B cell (primary cell): ENCODE measurements around the gene NKAIN2. TPM values are rescaled to one million over a fixed set of nuclear protein-coding genes. Genes with fewer than 3 reads are reported as not detected.
A peak's percentile ranks its signal among the peaks of the same experiment; 100 is the strongest.

Source experiments
- ATAC-seq: fragments of 200-7000 bp; cut with Tn5 transposase; one replicate; pipeline ENCODE4 v1.10.0; 2021; ENCODE audit warnings: low read depth, mild to moderate bottlenecking, moderate number of reproducible peaks, moderate library complexity
- CTCF ChIA-PET: fragments of 350-600 bp; sonication (Branson Sonifier 250); formaldehyde crosslinking; loops from one replicate; lab custom pipeline; 2021; ENCODE audit warnings: antibody characterized with exemption, inconsistent platforms; lab: Charles Lee
- POLR2A ChIA-PET: fragments of 350-600 bp; sonication (Branson Sonifier 250); formaldehyde crosslinking; loops from one replicate; lab custom pipeline; 2021; ENCODE audit warnings: antibody characterized with exemption; lab: Charles Lee
- DNase-seq: peaks from one replicate; pipeline ENCODE4 v3.0.0; 2013
- H2AFZ ChIP-seq: 2 replicates; pipeline ENCODE4 v1.6.1; 2012; ENCODE audit warnings: mild to moderate bottlenecking, low read depth, low read length; ENCODE audit not compliant: insufficient read depth, poor library complexity, severe bottlenecking
- H3K27ac ChIP-seq, 2 donors: 1 replicate in 1 of 2; 2 replicates in 1 of 2; pipeline ENCODE4 v1.5.1; 2012 to 2013; ENCODE audit warnings: low read length in 2 of 2, mild to moderate bottlenecking in 2 of 2, moderate library complexity in 1 of 2
- H3K27me3 ChIP-seq, 4 experiments: fragments of 200-600 bp in 1 of 4; sonication (generic) in 1 of 4; replicated peaks in 1 of 4; 1 replicate in 2 of 4; 2 replicates in 2 of 4; pipeline versions ENCODE4 v1.6.1 to v1.7.0; 2013 to 2016; ENCODE audit warnings: low read length in 3 of 4, mild to moderate bottlenecking in 2 of 4, mixed read lengths in 1 of 4, moderate library complexity in 1 of 4; ENCODE audit not compliant: insufficient read depth in 4 of 4, control insufficient read depth in 3 of 4; ENCODE audit errors: control extremely low read depth in 1 of 4
- H3K36me3 ChIP-seq, 2 experiments: replicated peaks in 1 of 2; 1 replicate in 1 of 2; 2 replicates in 1 of 2; pipeline versions ENCODE4 v1.6.1 to v1.7.1; 2013; ENCODE audit warnings: low read length in 1 of 2; ENCODE audit not compliant: insufficient read depth in 2 of 2, control insufficient read depth in 1 of 2; ENCODE audit errors: control extremely low read depth in 1 of 2, extremely low read depth in 1 of 2
- H3K4me1 ChIP-seq, 2 donors: fragments of 200-600 bp in 1 of 2; sonication (generic) in 1 of 2; 1 replicate in 1 of 2; 2 replicates in 1 of 2; pipeline versions ENCODE4 v1.5.1 to v1.6.1; 2013 to 2017; ENCODE audit warnings: low read length in 2 of 2; ENCODE audit not compliant: control insufficient read depth in 2 of 2, insufficient read depth in 2 of 2
- H3K4me2 ChIP-seq: replicated peaks from 2 replicates; pipeline ENCODE3; 2012; ENCODE audit warnings: mild to moderate bottlenecking, low read depth, low read length; ENCODE audit not compliant: poor library complexity, severe bottlenecking
- H3K4me3 ChIP-seq, 5 experiments: fragments of 200-600 bp in 1 of 5; sonication (generic) in 1 of 5; 1 replicate in 3 of 5; 2 replicates in 2 of 5; pipeline versions ENCODE4 v1.5.1 to v1.7.0; 2011 to 2016; ENCODE audit warnings: low read length in 4 of 5, mild to moderate bottlenecking in 4 of 5, low read depth in 2 of 5, control low read depth in 1 of 5, moderate library complexity in 1 of 5; ENCODE audit not compliant: insufficient read depth in 1 of 5; ENCODE audit errors: control extremely low read depth in 1 of 5, extremely low read depth in 1 of 5
- H3K79me2 ChIP-seq: fragments of 200-600 bp; sonication (generic); one replicate; pipeline ENCODE4 v1.6.0; 2016; ENCODE audit warnings: low read length; ENCODE audit not compliant: control insufficient read depth, insufficient read depth
- H3K9ac ChIP-seq: fragments of 200-600 bp; sonication (generic); 2 replicates; pipeline ENCODE4 v1.6.1; 2017; ENCODE audit warnings: mild to moderate bottlenecking, low read length, moderate library complexity
- H3K9me3 ChIP-seq, 3 donors: one replicate each; pipeline versions ENCODE4 v1.6.1 to v1.7.1; 2013; ENCODE audit warnings: low read length in 2 of 3; ENCODE audit not compliant: control insufficient read depth in 2 of 3, insufficient read depth in 1 of 3; ENCODE audit errors: control extremely low read depth in 1 of 3
- H4K20me1 ChIP-seq: 2 replicates; pipeline ENCODE4 v1.6.0; 2012; ENCODE audit warnings: mild to moderate bottlenecking, low read length; ENCODE audit not compliant: insufficient read depth, control insufficient read depth, poor library complexity, severe bottlenecking
- H3K27ac Mint-ChIP-seq: one replicate; pipeline ENCODE4 v1.8.0; 2021; ENCODE audit warnings: mixed read lengths
- H3K27me3 Mint-ChIP-seq: one replicate; pipeline ENCODE4 v1.8.0; 2021; ENCODE audit warnings: mixed read lengths
- H3K4me1 Mint-ChIP-seq: one replicate; pipeline ENCODE4 v1.8.0; 2021; ENCODE audit warnings: mixed read lengths
- H3K4me3 Mint-ChIP-seq: one replicate; pipeline ENCODE4 v1.8.0; 2021; ENCODE audit warnings: mixed read lengths
- H3K9me3 Mint-ChIP-seq: one replicate; pipeline ENCODE4 v1.8.0; 2022; ENCODE audit warnings: mixed read lengths; ENCODE audit not compliant: insufficient read depth
- EZH2 ChIP-seq: IDR thresholded peaks from 2 replicates; pipeline ENCODE4 v1.6.1; 2012; ENCODE audit warnings: borderline replicate concordance, low read depth, mild to moderate bottlenecking, moderate library complexity, low read length; ENCODE audit not compliant: insufficient read depth, poor library complexity, severe bottlenecking
- WGBS: methylation state at CpG from one replicate; pipeline ENCODE4 v1.1.5; 2013; ENCODE audit warnings: missing lambda C conversion rate; ENCODE audit not compliant: insufficient coverage; 5-methylcytosine and 5-hydroxymethylcytosine counted together
- intact Hi-C: fragments of 100-400 bp; cut with micrococcal nuclease; formaldehyde crosslinking; loops from one replicate; pipeline ENCODE4 v1.10.0; 2022
- polyA plus RNA-seq: library from polyadenylated mRNA; depleted of rRNA; stranded (reverse); fragments of >200 nt; gene quantifications from 2 replicates; pipeline ENCODE4 v1.2.3, GENCODE V29; 2012
- total RNA-seq, 2 donors: library from RNA; stranded (reverse); fragments of 120-200 nt in 1 of 2; gene quantifications; 1 replicate in 1 of 2; 2 replicates in 1 of 2; pipeline versions ENCODE4 v1.2.3 to v1.2.4, GENCODE V29; 2013 to 2022
- TF ChIP-seq, protein P1 (sequence below): fragments of 200-600 bp; IDR thresholded peaks from one replicate; pipeline ENCODE4 v1.8.0; 2022; ENCODE audit warnings: antibody characterized with exemption, mild to moderate bottlenecking

NKAIN2 gene
- total and polyA plus RNA-seq, 2 donors (not counting 1 experiment from before 2014, with no cell fraction given): not detected

DNA sequence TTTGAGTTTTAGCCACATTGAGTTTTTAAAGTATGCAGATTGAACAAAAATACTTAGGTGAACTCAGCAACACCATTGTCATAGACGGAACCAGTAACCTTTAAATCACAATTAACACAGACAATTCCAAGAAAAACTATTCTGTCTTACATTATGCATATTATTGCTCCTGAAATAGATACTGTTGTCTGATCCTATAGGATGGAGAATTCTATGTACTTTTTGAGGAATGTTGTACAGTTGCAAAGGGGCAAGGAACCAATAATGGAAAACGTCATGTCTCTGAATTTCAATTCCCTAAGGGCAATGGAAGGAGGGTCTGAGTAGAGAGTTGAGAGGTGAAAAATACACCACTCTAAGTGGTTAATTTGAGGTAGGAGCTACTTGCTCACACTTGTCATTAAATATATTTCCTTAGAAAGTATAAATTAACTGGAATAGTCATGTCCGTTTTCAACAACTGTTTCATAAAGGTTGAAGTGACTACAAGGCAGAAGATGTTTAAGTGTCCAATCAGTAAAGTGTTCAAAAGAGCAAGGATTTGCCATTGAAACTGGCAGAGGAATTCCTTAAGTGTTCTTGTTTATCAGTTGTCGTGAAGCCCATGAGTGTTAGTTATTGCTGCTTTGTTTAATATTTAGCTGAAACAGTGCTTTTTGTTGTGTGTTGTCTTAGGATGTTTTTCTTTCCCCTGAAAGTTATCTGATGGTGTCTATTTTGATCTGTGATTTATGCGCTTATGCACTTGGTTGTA, 1.3 kb downstream of the NKAIN2 start:
- 14% methylated on average over 2 of the region's 5 CpGs for WGBS
- no peak for TF ChIP-seq EZH2
- TF ChIP-seq, protein P1, sequence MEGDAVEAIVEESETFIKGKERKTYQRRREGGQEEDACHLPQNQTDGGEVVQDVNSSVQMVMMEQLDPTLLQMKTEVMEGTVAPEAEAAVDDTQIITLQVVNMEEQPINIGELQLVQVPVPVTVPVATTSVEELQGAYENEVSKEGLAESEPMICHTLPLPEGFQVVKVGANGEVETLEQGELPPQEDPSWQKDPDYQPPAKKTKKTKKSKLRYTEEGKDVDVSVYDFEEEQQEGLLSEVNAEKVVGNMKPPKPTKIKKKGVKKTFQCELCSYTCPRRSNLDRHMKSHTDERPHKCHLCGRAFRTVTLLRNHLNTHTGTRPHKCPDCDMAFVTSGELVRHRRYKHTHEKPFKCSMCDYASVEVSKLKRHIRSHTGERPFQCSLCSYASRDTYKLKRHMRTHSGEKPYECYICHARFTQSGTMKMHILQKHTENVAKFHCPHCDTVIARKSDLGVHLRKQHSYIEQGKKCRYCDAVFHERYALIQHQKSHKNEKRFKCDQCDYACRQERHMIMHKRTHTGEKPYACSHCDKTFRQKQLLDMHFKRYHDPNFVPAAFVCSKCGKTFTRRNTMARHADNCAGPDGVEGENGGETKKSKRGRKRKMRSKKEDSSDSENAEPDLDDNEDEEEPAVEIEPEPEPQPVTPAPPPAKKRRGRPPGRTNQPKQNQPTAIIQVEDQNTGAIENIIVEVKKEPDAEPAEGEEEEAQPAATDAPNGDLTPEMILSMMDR: no peak
- CTCF ChIA-PET: interaction anchor here (1.2 kb wide), 1 partner anchor 11 kb away, joined by 3 read pairs; no protein-coding TSS in a partner anchor
- Histone ChIP-seq H3K27ac (no peak overlapping the region), H3K4me3 (no peak overlapping the region), H3K79me2 (no peaks in the 10 kb centered on the region), H4K20me1 (no peaks in the 10 kb centered on the region), H3K27me3 (peaks cover 0 to 17% (median 7%) of the 10 kb centered on the region in 4 experiments), H3K4me2 (no peak overlapping the region), H2AFZ (no peak overlapping the region), H3K36me3 (no peaks in the 10 kb centered on the region), H3K9me3 (no peaks in the 10 kb centered on the region), H3K9ac (no peak overlapping the region), H3K4me1 (peaks cover 11 to 12% of the 10 kb centered on the region in 2 donors)
- intact Hi-C loops: no loop called here
- no peak overlapping the region for H3K27ac Mint-ChIP-seq
- H3K27me3 Mint-ChIP-seq: peaks cover 45% of the 10 kb centered on the region
- POLR2A ChIA-PET: no interaction called here
- H3K4me1 Mint-ChIP-seq: peaks cover 14% of the 10 kb centered on the region
- no peaks in the 10 kb centered on the region for H3K9me3 Mint-ChIP-seq
- DNase-seq: no peak
- peak overlapping the region; percentile 1 for H3K4me3 Mint-ChIP-seq
- no peak for ATAC-seq

DNA sequence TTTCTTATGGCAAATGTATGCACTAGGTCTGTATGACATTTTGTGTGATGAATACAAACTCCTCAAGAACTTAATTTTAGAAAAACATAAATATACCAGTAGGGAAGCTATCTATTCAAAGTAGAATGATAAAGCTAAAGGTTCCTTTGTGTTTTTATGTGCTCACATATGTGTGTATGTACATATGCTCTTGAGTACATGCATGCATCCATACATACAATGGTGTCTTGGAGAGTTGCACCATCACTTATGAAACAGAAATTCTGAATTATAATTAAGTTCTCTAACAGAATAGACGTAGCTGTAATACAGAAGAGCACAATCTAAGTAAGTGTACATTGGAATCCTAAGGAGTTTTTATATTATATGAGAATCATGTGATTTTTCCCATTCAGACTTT, 2.3 kb downstream of the NKAIN2 start:
- H3K27ac Mint-ChIP-seq: no peak overlapping the region
- H3K9me3 Mint-ChIP-seq: no peaks in the 10 kb centered on the region
- DNase-seq (no peak), ATAC-seq (no peak)
- no peak for TF ChIP-seq EZH2
- TF ChIP-seq, protein P1: no peak
- no peak overlapping the region for H3K27ac ChIP-seq
- H3K4me3 Mint-ChIP-seq: no peak overlapping the region
- no peak overlapping the region for H3K4me2 ChIP-seq
- no peak overlapping the region for H2AFZ ChIP-seq
- H3K27me3 Mint-ChIP-seq: peaks cover 49% of the 10 kb centered on the region
- no peak overlapping the region for H3K9ac ChIP-seq
- POLR2A ChIA-PET: no interaction called here
- H3K79me2 ChIP-seq: no peaks in the 10 kb centered on the region
- no peak overlapping the region for H3K4me3 ChIP-seq
- CTCF ChIA-PET: interaction anchor here (1.2 kb wide), 1 partner anchor 10 kb away, joined by 3 read pairs; no protein-coding TSS in a partner anchor
- H3K4me1 Mint-ChIP-seq: peaks cover 14% of the 10 kb centered on the region
- H3K9me3 ChIP-seq: no peaks in the 10 kb centered on the region
- no peaks in the 10 kb centered on the region for H3K36me3 ChIP-seq
- peaks cover 11 to 12% of the 10 kb centered on the region in 2 donors for H3K4me1 ChIP-seq
- intact Hi-C loops: no loop called here
- WGBS: no CpG with 5 or more reads among the region's 1 CpG
- no peaks in the 10 kb centered on the region for H4K20me1 ChIP-seq
- peaks cover 0 to 17% (median 7%) of the 10 kb centered on the region in 4 experiments for H3K27me3 ChIP-seq
